ENCODE data around the gene CTNNA2.

Gene CTNNA2

DNA sequence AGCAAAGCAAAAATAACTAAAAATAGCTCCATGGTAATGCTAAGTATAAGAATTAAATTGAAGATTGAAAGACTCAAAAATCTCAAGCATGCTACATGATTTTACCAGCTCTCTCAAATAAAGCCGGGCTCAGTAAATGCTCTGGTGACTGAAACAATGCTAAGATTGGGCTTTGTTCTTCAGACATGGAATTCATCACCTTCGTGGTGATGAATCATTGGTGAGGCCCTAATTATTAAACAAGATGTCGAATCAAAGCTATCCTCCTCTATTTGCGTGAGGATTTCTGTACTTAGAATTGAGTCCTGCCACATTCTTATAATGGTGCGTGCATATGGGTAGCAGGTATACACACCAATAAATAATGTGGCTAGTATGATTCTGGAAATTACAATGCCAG lies 850.5 kb downstream of the CTNNA2 start:
- ATAC-seq = no peak
- TF ChIP-seq CSDC2 (CRISPR knock-in tag; IDR thresholded peaks at IDR 0.05) (no peak), ZNF70 (CRISPR knock-in tag; IDR thresholded peaks at IDR 0.05) (no peak)

GRCh38 chr2:80363791-80364349 lies 851.0 kb downstream of the CTNNA2 start:
- no peak for ATAC-seq
- no peak for TF ChIP-seq OSR1 (CRISPR knock-in tag; IDR thresholded peaks at IDR 0.05)
- TF ChIP-seq ARNTL (CRISPR knock-in tag; IDR thresholded peaks at IDR 0.05; ENCODE audit: borderline replicate concordance, low read depth) = no peak
- TF ChIP-seq TOX (CRISPR knock-in tag; IDR thresholded peaks at IDR 0.05; ENCODE audit: borderline replicate concordance) = no peak
- no peak for TF ChIP-seq TCF4 (CRISPR knock-in tag; IDR thresholded peaks at IDR 0.05; ENCODE audit: borderline replicate concordance)
- TF ChIP-seq ZNF8 (CRISPR knock-in tag; IDR thresholded peaks at IDR 0.05) = no peak
- no peak for TF ChIP-seq ZC3H10 (CRISPR knock-in tag; IDR thresholded peaks at IDR 0.05)
- TF ChIP-seq ISL1 (CRISPR knock-in tag; IDR thresholded peaks at IDR 0.05) = no peak
- TF ChIP-seq TSHZ2 (CRISPR knock-in tag; IDR thresholded peaks at IDR 0.05) = no peak
- no peak for TF ChIP-seq ESRRG (CRISPR knock-in tag; IDR thresholded peaks at IDR 0.05)
- no peak for TF ChIP-seq ZFP3 (CRISPR knock-in tag; IDR thresholded peaks at IDR 0.05)

DNA sequence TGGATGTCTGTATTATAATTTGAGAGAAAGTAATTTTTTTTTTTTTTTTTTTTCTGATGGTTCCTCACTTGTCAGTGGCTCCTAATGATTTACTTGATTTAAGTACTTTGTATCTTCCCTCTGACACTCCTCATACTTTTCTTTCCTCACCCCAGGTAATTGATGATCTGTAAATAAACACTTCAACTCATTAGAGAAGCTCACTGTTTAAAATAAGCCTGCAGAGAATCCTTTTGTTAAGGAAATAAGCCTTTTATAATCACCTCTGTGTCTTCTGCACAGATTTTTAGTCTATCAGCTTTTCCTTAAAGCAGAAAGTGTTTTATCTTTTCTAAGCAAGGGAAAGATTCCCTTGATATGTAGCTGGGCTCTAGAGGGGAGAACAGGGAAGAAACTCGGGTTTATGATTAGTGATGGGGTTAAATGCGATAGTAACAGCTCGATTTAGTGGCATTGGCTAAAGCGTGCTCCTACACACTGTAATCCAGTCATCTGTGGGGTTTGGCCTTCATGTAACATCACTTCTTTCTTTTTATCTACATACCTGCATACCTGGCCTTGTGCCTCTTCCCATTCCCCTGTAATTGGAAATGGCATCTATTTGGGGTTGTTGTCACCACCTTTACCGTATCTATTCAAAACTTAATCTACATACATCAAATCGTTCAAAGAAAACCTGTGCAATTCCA lies 851.8 kb downstream of the CTNNA2 start:
- TF ChIP-seq OSR1 (CRISPR knock-in tag; IDR thresholded peaks at IDR 0.05) (no peak), SNAI2 (CRISPR knock-in tag; IDR thresholded peaks at IDR 0.05) (no peak), CREB5 (CRISPR knock-in tag; IDR thresholded peaks at IDR 0.05; ENCODE audit: low read depth) (no peak), ESRRG (CRISPR knock-in tag; IDR thresholded peaks at IDR 0.05) (no peak), POU6F1 (CRISPR knock-in tag; IDR thresholded peaks at IDR 0.05; ENCODE audit: borderline replicate concordance, low read depth) (no peak), PATZ1 (CRISPR knock-in tag; IDR thresholded peaks at IDR 0.05; ENCODE audit: borderline replicate concordance) (no peak), ZFP3 (CRISPR knock-in tag; IDR thresholded peaks at IDR 0.05) (no peak), TSHZ2 (CRISPR knock-in tag; IDR thresholded peaks at IDR 0.05) (no peak), CSDC2 (CRISPR knock-in tag; IDR thresholded peaks at IDR 0.05) (no peak), CSRNP3 (CRISPR knock-in tag; IDR thresholded peaks at IDR 0.05) (no peak), ARNTL (CRISPR knock-in tag; IDR thresholded peaks at IDR 0.05; ENCODE audit: borderline replicate concordance, low read depth) (no peak), PPARA (CRISPR knock-in tag; IDR thresholded peaks at IDR 0.05; ENCODE audit: borderline replicate concordance) (no peak), ZFP30 (CRISPR knock-in tag; IDR thresholded peaks at IDR 0.05) (no peak), ZC3H10 (CRISPR knock-in tag; IDR thresholded peaks at IDR 0.05) (no peak), TOX (CRISPR knock-in tag; IDR thresholded peaks at IDR 0.05; ENCODE audit: borderline replicate concordance) (no peak), RARB (CRISPR knock-in tag; IDR thresholded peaks at IDR 0.05) (no peak), ZNF8 (CRISPR knock-in tag; IDR thresholded peaks at IDR 0.05) (no peak), TCF4 (CRISPR knock-in tag; IDR thresholded peaks at IDR 0.05; ENCODE audit: borderline replicate concordance) (no peak), ZNF70 (CRISPR knock-in tag; IDR thresholded peaks at IDR 0.05) (no peak), BACH2 (CRISPR knock-in tag; IDR thresholded peaks at IDR 0.05; ENCODE audit: borderline replicate concordance) (no peak)
- no peak for ATAC-seq
